ENCODE results near the gene GALNT1. TPM values are rescaled to one million over a fixed set of nuclear protein-coding genes. Genes with fewer than 3 reads are reported as not detected.

GALNT1 gene
- total RNA-seq, 1 experiment from 2014 or later = 77.9 TPM

- Histone ChIP-seq H3K9me3 (ENCODE audit: control insufficient read depth, low read depth, low read length) (no peaks in the 10 kb centered on the region), H3K14ac (ENCODE audit: insufficient read depth, low read length) (no peak overlapping the region), H2AK5ac (ENCODE audit: insufficient read length, low read length) (no peak overlapping the region), H2AFZ (ENCODE audit: low read length) (no peak overlapping the region), H3K56ac (ENCODE audit: insufficient read length, low read depth, low read length) (no peak overlapping the region), H4K8ac (replicated peaks; ENCODE audit: insufficient read length, low read depth, low read length) (no peak overlapping the region), H2BK120ac (ENCODE audit: low read depth, low read length, poor library complexity, severe bottlenecking) (no peak overlapping the region), H2BK5ac (ENCODE audit: insufficient read length, low read length) (no peak overlapping the region), H3K79me2 (ENCODE audit: insufficient read depth, low read length) (peaks cover 7% of the 10 kb centered on the region; the same call in 1 of the 2 replicates), H3K18ac (ENCODE audit: insufficient read length, low read depth, low read length) (no peak overlapping the region), H2BK15ac (ENCODE audit: low read depth, low read length) (no peak overlapping the region), H4K91ac (ENCODE audit: insufficient read length, low read depth, low read length) (no peak overlapping the region), H3K27ac (ENCODE audit: insufficient read length, low read depth, low read length) (no peak overlapping the region), H3K23me2 (ENCODE audit: insufficient read length, low read depth, low read length, poor library complexity, severe bottlenecking) (no peaks in the 10 kb centered on the region), H3K27me3 (ENCODE audit: insufficient read depth, low read length) (no peaks in the 10 kb centered on the region), H2BK12ac (ENCODE audit: insufficient read length, low read depth, low read length) (no peak overlapping the region), H3K9ac (ENCODE audit: extremely low read depth, insufficient read length, low read length) (no peak overlapping the region), H3K4me2 (ENCODE audit: insufficient read depth, insufficient read length, low read length) (no peak overlapping the region), H4K20me1 (ENCODE audit: control insufficient read depth, insufficient read depth, insufficient read length) (no peaks in the 10 kb centered on the region), H3K79me1 (ENCODE audit: insufficient read depth, low read depth, low read length, poor library complexity, severe bottlenecking) (no peaks in the 10 kb centered on the region), H3K23ac (ENCODE audit: insufficient read length, low read depth, low read length) (no peak overlapping the region), H3T11ph (ENCODE audit: low read length) (no peak overlapping the region), H4K5ac (ENCODE audit: insufficient read length, low read depth, low read length) (no peak overlapping the region), H3K4me1 (ENCODE audit: insufficient read depth, low read length) (peaks cover 7% of the 10 kb centered on the region), H3K4ac (ENCODE audit: low read depth, low read length) (no peak overlapping the region), H2BK20ac (ENCODE audit: low read depth, low read length, poor library complexity, severe bottlenecking) (no peak overlapping the region)
- H3K36me3 Mint-ChIP-seq (ENCODE audit: insufficient read depth in 1 of 3, low read depth in 3 of 3) = no peaks in the 10 kb centered on the region
- TF ChIP-seq, protein P1, sequence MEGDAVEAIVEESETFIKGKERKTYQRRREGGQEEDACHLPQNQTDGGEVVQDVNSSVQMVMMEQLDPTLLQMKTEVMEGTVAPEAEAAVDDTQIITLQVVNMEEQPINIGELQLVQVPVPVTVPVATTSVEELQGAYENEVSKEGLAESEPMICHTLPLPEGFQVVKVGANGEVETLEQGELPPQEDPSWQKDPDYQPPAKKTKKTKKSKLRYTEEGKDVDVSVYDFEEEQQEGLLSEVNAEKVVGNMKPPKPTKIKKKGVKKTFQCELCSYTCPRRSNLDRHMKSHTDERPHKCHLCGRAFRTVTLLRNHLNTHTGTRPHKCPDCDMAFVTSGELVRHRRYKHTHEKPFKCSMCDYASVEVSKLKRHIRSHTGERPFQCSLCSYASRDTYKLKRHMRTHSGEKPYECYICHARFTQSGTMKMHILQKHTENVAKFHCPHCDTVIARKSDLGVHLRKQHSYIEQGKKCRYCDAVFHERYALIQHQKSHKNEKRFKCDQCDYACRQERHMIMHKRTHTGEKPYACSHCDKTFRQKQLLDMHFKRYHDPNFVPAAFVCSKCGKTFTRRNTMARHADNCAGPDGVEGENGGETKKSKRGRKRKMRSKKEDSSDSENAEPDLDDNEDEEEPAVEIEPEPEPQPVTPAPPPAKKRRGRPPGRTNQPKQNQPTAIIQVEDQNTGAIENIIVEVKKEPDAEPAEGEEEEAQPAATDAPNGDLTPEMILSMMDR (conservative IDR thresholded peaks at IDR 0.05) = no peak
- WGBS (ENCODE audit: extremely low coverage, insufficient read length, low lambda C conversion rate) = no CpG with 5 or more reads among the region's 3 CpGs
- peaks cover 29 to 35% of the 10 kb centered on the region in 2 experiments for H3K4me1 Mint-ChIP-seq
- H3K27ac Mint-ChIP-seq = peak overlapping the region in 2 of 3 experiments; percentile 25 to 37; a peak in 2 of 7 replicates
- H3K27me3 Mint-ChIP-seq (ENCODE audit: low read depth) = no peaks in the 10 kb centered on the region
- DNase-seq = no peak
- no peak overlapping the region for H3K4me3 Mint-ChIP-seq
- no peaks in the 10 kb centered on the region for H3K9me3 Mint-ChIP-seq
These were observed 28.5 kb downstream of the GALNT1 start for GRCh38 chr18:35610089-35610488.
